Measurements from ENCODE around the gene SMOC1.

SMOC1 gene

GRCh38 chr14:70022771-70023445, 143.7 kb downstream of the SMOC1 start:
- no peak overlapping the region for H3K27ac ChIP-seq (ENCODE audit: low read depth, low read length, severe bottlenecking)
- no peaks in the 10 kb centered on the region for H3K9me3 ChIP-seq (ENCODE audit: control insufficient read depth, low read length)
- H3K36me3 ChIP-seq (ENCODE audit: control insufficient read depth, insufficient read depth, low read length): no peaks in the 10 kb centered on the region
- H3K4me3 ChIP-seq (ENCODE audit: extremely low read depth, insufficient read depth, low read length, poor library complexity, severe bottlenecking): no peak overlapping the region
- 93 to 96% methylated on average over 12 to 15 of the region's 15 CpGs for WGBS, 2 experiments (ENCODE audit: insufficient coverage in 2 of 2)
- H3K4me1 ChIP-seq (ENCODE audit: control insufficient read depth, insufficient read depth, low read length, poor library complexity, severe bottlenecking): peaks cover 9% of the 10 kb centered on the region

GRCh38 chr14:70023871-70024270, 144.7 kb downstream of the SMOC1 start:
- peaks cover 9% of the 10 kb centered on the region for H3K4me1 ChIP-seq (ENCODE audit: control insufficient read depth, insufficient read depth, low read length, poor library complexity, severe bottlenecking)
- 85 to 100% methylated on average over 1 of the region's 1 CpG for WGBS, 2 experiments (ENCODE audit: insufficient coverage in 2 of 2)
- H3K27ac ChIP-seq (ENCODE audit: low read depth, low read length, severe bottlenecking): no peak overlapping the region
- no peaks in the 10 kb centered on the region for H3K36me3 ChIP-seq (ENCODE audit: control insufficient read depth, insufficient read depth, low read length)
- no peaks in the 10 kb centered on the region for H3K9me3 ChIP-seq (ENCODE audit: control insufficient read depth, low read length)
- H3K4me3 ChIP-seq (ENCODE audit: extremely low read depth, insufficient read depth, low read length, poor library complexity, severe bottlenecking): no peak overlapping the region

DNA sequence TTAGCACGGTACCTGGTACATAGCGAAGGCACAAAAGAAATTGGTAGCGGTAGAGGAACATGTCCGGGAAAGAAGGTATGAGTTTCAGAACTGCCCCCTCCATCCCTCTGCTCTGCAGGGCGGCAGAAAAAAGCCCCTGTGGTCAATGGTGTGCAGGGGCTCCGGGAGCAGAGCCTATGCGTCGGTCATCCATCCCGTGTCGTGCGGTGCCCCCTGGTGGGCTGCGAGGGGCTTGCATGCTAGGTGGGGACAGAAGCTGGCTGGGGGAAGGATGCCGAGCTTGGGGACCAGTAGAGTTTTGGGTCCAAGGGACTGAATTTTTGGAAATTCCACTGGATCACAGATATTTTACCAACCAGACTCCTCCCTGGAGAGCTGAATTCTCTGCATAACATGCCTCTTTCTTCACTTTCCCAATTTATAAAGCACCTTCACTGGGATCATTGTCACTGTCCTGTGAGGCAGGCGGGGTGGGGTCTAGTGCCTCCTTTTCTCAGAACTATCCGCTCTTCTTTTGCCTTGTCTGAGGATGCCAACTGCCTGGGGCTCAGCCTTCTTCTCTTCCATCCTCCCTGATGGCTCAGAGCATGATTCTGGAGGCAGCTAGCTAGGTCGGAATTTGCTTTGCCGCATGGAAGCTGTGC, 148.7 kb downstream of the SMOC1 start:
- Histone ChIP-seq H3K9me3 (ENCODE audit: control insufficient read depth, low read length) (no peaks in the 10 kb centered on the region), H3K36me3 (ENCODE audit: control insufficient read depth, insufficient read depth, low read length) (no peaks in the 10 kb centered on the region), H3K4me3 (ENCODE audit: extremely low read depth, insufficient read depth, low read length, poor library complexity, severe bottlenecking) (no peak overlapping the region), H3K27ac (ENCODE audit: low read depth, low read length, severe bottlenecking) (no peak overlapping the region), H3K4me1 (ENCODE audit: control insufficient read depth, insufficient read depth, low read length, poor library complexity, severe bottlenecking) (peaks cover 11% of the 10 kb centered on the region)
- WGBS, 2 experiments (ENCODE audit: insufficient coverage in 2 of 2): 30 to 40% methylated on average over 6 to 14 of the region's 17 CpGs

DNA sequence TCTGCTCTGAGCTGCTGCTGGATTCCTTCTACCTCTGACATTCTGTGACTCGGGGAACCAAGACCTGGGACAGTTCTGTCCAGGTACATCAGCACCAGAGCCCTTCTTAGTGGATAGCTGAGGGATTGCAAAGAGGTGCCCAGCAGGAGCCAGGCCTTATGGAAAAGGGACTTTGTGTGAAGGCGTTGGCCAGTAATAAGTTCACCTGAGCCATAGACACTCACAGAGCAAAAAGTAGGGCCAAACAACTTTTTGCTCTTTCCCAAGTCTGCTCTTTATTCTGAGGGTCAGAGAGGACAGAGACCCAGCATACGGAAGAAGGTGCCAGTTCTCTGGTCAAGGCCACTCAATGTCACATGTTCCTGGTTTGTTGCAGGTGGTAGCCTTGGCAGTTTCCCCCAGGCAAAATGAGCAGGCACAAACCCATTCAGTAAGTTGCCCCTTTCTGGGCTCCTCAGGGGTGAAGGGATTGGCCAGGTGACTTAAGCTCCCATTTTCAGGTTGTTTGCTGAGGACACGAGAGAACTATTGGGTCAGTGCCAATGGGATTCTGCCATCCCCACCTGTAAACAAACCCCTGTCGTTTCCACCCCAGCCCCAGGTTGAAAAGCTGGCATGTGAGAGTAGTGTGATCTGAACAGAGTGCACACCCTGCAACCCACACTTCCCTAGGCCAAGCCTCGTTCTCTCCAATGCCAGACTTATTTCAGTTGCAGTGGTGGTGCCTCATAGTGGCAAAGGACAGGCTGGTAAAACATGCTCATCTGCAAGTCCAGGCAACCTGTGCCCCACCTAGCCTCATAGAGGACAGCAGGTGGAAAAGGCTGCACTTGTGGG, 150.3 kb downstream of the SMOC1 start:
- H3K4me3 ChIP-seq (ENCODE audit: extremely low read depth, insufficient read depth, low read length, poor library complexity, severe bottlenecking): no peak overlapping the region
- H3K4me1 ChIP-seq (ENCODE audit: control insufficient read depth, insufficient read depth, low read length, poor library complexity, severe bottlenecking): peaks cover 15% of the 10 kb centered on the region
- H3K27ac ChIP-seq (ENCODE audit: low read depth, low read length, severe bottlenecking): no peak overlapping the region
- no peaks in the 10 kb centered on the region for H3K9me3 ChIP-seq (ENCODE audit: control insufficient read depth, low read length)
- no peaks in the 10 kb centered on the region for H3K36me3 ChIP-seq (ENCODE audit: control insufficient read depth, insufficient read depth, low read length)
- WGBS, 2 experiments (ENCODE audit: insufficient coverage in 2 of 2): 82 to 85% methylated on average over 3 to 4 of the region's 6 CpGs

- no peaks in the 10 kb centered on the region for H3K36me3 ChIP-seq (ENCODE audit: control insufficient read depth, insufficient read depth, low read length)
- no peak overlapping the region for H3K4me3 ChIP-seq (ENCODE audit: extremely low read depth, insufficient read depth, low read length, poor library complexity, severe bottlenecking)
- WGBS, 2 experiments (ENCODE audit: insufficient coverage in 2 of 2): 95 to 96% methylated on average over 8 to 9 of the region's 9 CpGs
- no peak overlapping the region for H3K27ac ChIP-seq (ENCODE audit: low read depth, low read length, severe bottlenecking)
- peaks cover 15% of the 10 kb centered on the region for H3K4me1 ChIP-seq (ENCODE audit: control insufficient read depth, insufficient read depth, low read length, poor library complexity, severe bottlenecking)
- no peaks in the 10 kb centered on the region for H3K9me3 ChIP-seq (ENCODE audit: control insufficient read depth, low read length)
These were observed 152.8 kb downstream of the SMOC1 start for GRCh38 chr14:70032016-70032415.

- 44 to 75% methylated on average over 1 of the region's 3 CpGs for WGBS, 2 experiments (ENCODE audit: insufficient coverage in 2 of 2)
- H3K4me3 ChIP-seq (ENCODE audit: extremely low read depth, insufficient read depth, low read length, poor library complexity, severe bottlenecking): no peak overlapping the region
- H3K27ac ChIP-seq (ENCODE audit: low read depth, low read length, severe bottlenecking): no peak overlapping the region
- no peaks in the 10 kb centered on the region for H3K9me3 ChIP-seq (ENCODE audit: control insufficient read depth, low read length)
- peaks cover 15% of the 10 kb centered on the region for H3K4me1 ChIP-seq (ENCODE audit: control insufficient read depth, insufficient read depth, low read length, poor library complexity, severe bottlenecking)
- H3K36me3 ChIP-seq (ENCODE audit: control insufficient read depth, insufficient read depth, low read length): no peaks in the 10 kb centered on the region
These were observed 153.2 kb downstream of the SMOC1 start for GRCh38 chr14:70032447-70032846.

DNA sequence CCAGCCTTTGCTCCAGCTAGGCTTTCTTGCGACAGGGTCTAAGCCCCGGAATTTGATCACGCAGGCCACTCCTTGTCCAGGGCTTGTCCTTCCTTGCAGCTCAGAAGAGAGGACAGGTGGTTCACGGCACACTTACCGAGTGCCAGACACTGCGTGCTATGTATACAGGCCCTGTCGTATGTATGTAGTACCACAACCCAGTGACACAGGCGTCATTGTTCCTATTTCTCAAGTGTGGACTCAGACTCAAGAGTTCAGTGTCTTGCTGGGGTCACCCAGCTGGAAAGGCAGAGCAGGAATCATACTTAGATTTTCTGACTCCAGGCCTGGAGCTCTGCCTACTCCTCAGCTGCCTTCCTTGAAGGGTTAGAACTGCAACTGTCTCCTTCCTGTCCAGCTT, 153.9 kb downstream of the SMOC1 start:
- H3K9me3 ChIP-seq (ENCODE audit: control insufficient read depth, low read length): no peaks in the 10 kb centered on the region
- no peaks in the 10 kb centered on the region for H3K36me3 ChIP-seq (ENCODE audit: control insufficient read depth, insufficient read depth, low read length)
- H3K4me3 ChIP-seq (ENCODE audit: extremely low read depth, insufficient read depth, low read length, poor library complexity, severe bottlenecking): no peak overlapping the region
- H3K4me1 ChIP-seq (ENCODE audit: control insufficient read depth, insufficient read depth, low read length, poor library complexity, severe bottlenecking): peaks cover 15% of the 10 kb centered on the region
- H3K27ac ChIP-seq (ENCODE audit: low read depth, low read length, severe bottlenecking): no peak overlapping the region
- WGBS, 2 experiments (ENCODE audit: insufficient coverage in 2 of 2): 86 to 94% methylated on average over 8 of the region's 8 CpGs

DNA sequence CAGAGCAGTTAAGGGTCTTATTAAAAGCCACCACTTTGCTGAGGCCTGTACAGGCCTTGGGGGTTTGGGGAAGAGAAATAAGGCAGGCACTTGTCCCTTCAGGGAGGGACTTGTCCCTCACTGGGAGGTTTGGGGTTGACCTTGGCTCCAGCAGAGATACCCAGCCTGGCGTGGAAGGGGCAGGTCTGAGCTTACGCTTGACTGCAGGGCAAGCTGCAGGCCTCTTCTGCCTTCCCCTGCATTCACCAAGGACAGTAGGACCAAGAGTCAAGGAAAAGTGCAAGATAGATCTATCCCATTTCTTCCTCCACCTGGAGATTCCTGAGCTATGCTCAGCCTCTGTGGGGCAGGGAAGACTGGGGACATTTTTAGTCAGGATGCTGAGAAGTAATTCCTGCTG, 154.3 kb downstream of the SMOC1 start:
- Histone ChIP-seq H3K27ac (ENCODE audit: low read depth, low read length, severe bottlenecking) (no peak overlapping the region), H3K36me3 (ENCODE audit: control insufficient read depth, insufficient read depth, low read length) (no peaks in the 10 kb centered on the region), H3K9me3 (ENCODE audit: control insufficient read depth, low read length) (no peaks in the 10 kb centered on the region), H3K4me1 (ENCODE audit: control insufficient read depth, insufficient read depth, low read length, poor library complexity, severe bottlenecking) (peaks cover 15% of the 10 kb centered on the region), H3K4me3 (ENCODE audit: extremely low read depth, insufficient read depth, low read length, poor library complexity, severe bottlenecking) (no peak overlapping the region)
- 86 to 100% methylated on average over 1 to 2 of the region's 2 CpGs for WGBS, 2 experiments (ENCODE audit: insufficient coverage in 2 of 2)

- peaks cover 15% of the 10 kb centered on the region for H3K4me1 ChIP-seq (ENCODE audit: control insufficient read depth, insufficient read depth, low read length, poor library complexity, severe bottlenecking)
- H3K9me3 ChIP-seq (ENCODE audit: control insufficient read depth, low read length): no peaks in the 10 kb centered on the region
- H3K4me3 ChIP-seq (ENCODE audit: extremely low read depth, insufficient read depth, low read length, poor library complexity, severe bottlenecking): no peak overlapping the region
- WGBS, 2 experiments (ENCODE audit: insufficient coverage in 2 of 2): 83 to 87% methylated on average over 2 to 3 of the region's 3 CpGs
- no peak overlapping the region for H3K27ac ChIP-seq (ENCODE audit: low read depth, low read length, severe bottlenecking)
- no peaks in the 10 kb centered on the region for H3K36me3 ChIP-seq (ENCODE audit: control insufficient read depth, insufficient read depth, low read length)
These were observed 155.0 kb downstream of the SMOC1 start for GRCh38 chr14:70034257-70034656.

GRCh38 chr14:70036665-70037064, 157.4 kb downstream of the SMOC1 start:
- 80 to 100% methylated on average over 1 of the region's 1 CpG for WGBS, 2 experiments (ENCODE audit: insufficient coverage in 2 of 2)
- Histone ChIP-seq H3K4me3 (ENCODE audit: extremely low read depth, insufficient read depth, low read length, poor library complexity, severe bottlenecking) (no peak overlapping the region), H3K4me1 (ENCODE audit: control insufficient read depth, insufficient read depth, low read length, poor library complexity, severe bottlenecking) (peaks cover 15% of the 10 kb centered on the region), H3K27ac (ENCODE audit: low read depth, low read length, severe bottlenecking) (no peak overlapping the region), H3K36me3 (ENCODE audit: control insufficient read depth, insufficient read depth, low read length) (no peaks in the 10 kb centered on the region), H3K9me3 (ENCODE audit: control insufficient read depth, low read length) (no peaks in the 10 kb centered on the region)

Measured in mesodermal cell (in vitro differentiated cells).